ENCODE data around the gene PIRT.

DNA sequence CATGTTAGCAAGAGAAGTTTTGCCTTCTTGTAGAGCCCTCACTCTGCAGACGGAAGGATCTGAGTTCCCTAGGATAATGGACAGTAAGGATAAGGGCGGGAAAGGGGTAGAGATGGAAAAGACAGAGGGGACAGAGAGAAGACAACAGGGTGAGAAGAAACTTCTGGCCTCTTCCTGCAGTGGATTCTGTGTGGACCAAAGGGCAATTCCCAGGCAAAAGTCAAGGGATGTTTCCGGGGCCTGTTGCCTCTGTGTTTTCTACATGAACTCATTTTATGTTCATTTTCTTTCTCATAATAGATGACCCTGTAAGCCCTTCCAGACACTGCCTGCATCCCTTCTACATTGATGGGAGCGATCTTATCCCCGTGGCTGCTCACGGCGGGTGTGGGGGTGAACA lies 33.3 kb downstream of the PIRT start:
- TF ChIP-seq, protein P1, sequence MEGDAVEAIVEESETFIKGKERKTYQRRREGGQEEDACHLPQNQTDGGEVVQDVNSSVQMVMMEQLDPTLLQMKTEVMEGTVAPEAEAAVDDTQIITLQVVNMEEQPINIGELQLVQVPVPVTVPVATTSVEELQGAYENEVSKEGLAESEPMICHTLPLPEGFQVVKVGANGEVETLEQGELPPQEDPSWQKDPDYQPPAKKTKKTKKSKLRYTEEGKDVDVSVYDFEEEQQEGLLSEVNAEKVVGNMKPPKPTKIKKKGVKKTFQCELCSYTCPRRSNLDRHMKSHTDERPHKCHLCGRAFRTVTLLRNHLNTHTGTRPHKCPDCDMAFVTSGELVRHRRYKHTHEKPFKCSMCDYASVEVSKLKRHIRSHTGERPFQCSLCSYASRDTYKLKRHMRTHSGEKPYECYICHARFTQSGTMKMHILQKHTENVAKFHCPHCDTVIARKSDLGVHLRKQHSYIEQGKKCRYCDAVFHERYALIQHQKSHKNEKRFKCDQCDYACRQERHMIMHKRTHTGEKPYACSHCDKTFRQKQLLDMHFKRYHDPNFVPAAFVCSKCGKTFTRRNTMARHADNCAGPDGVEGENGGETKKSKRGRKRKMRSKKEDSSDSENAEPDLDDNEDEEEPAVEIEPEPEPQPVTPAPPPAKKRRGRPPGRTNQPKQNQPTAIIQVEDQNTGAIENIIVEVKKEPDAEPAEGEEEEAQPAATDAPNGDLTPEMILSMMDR (IDR thresholded peaks at IDR 0.05) = no peak
- TF ChIP-seq POLR2A (IDR thresholded peaks at IDR 0.05) = no peak
